COLO668 (cell line): ENCODE data around the gene COX19.
A peak's percentile ranks its signal among the peaks of the same experiment; 100 is the strongest.
"Not testable (repeated sequence)": the region's sequence is repeated elsewhere in the genome, so short reads cannot be mapped to it uniquely, and the experiment has no call there.

Experiments
- DNase-seq: peaks from one replicate; lab custom pipeline; 2025; ENCODE audit not compliant: unreplicated experiment; lab: John Stamatoyannopoulos, UW

The COX19 gene

GRCh38 chr7:1011297-1012003 is 36.1 kb upstream of the COX19 start:
- no peak for DNase-seq

GRCh38 chr7:1010226-1010625 is 34.9 kb upstream of the COX19 start:
- no peak for DNase-seq

- no peak for DNase-seq
Observed at GRCh38 chr7:1009747-1010146, 34.4 kb upstream of the COX19 start.

GRCh38 chr7:1008733-1009363 is 33.5 kb upstream of the COX19 start:
- no peak for DNase-seq

GRCh38 chr7:1007901-1008300 is 32.6 kb upstream of the COX19 start:
- DNase-seq = peak; percentile 84

GRCh38 chr7:1005303-1005702 is 30.0 kb upstream of the COX19 start:
- no peak for DNase-seq

GRCh38 chr7:1004018-1004852 is 28.9 kb upstream of the COX19 start:
- no peak for DNase-seq

GRCh38 chr7:1002445-1002844 is 27.1 kb upstream of the COX19 start:
- not testable (repeated sequence) for DNase-seq

GRCh38 chr7:1002026-1002425 is 26.7 kb upstream of the COX19 start:
- not testable (repeated sequence) for DNase-seq

- DNase-seq = not testable (repeated sequence)
Observed at GRCh38 chr7:1001069-1001770, 25.9 kb upstream of the COX19 start.

- DNase-seq = no peak
Observed at GRCh38 chr7:999941-1000935, 24.9 kb upstream of the COX19 start.

- no peak for DNase-seq
Observed at GRCh38 chr7:999149-999879, 24.0 kb upstream of the COX19 start.

GRCh38 chr7:997404-998395 is 22.4 kb upstream of the COX19 start:
- DNase-seq = no peak

- DNase-seq = no peak
Observed at GRCh38 chr7:996079-996872, 20.9 kb upstream of the COX19 start.

GRCh38 chr7:995571-995970 is 20.2 kb upstream of the COX19 start:
- DNase-seq = no peak

GRCh38 chr7:994592-995308 is 19.4 kb upstream of the COX19 start:
- DNase-seq = no peak
